Keratinocyte (primary cell): ENCODE data around the gene PRR16.

ENCODE experiments used
- EZH2 ChIP-seq: IDR thresholded peaks from one replicate; pipeline ENCODE4 v1.6.1; 2012; ENCODE audit warnings: inconsistent platforms, mild to moderate bottlenecking, low read length, moderate library complexity
- TF ChIP-seq, protein P1 (sequence below), 3 experiments: IDR thresholded peaks in 1 of 3; conservative IDR thresholded peaks in 1 of 3; optimal IDR thresholded peaks in 1 of 3; 2 replicates in 2 of 3; 3 replicates in 1 of 3; pipeline versions ENCODE3 to v1.5.1; 2011; ENCODE audit warnings: low read length in 3 of 3, mild to moderate bottlenecking in 3 of 3, moderate library complexity in 2 of 3, control low read depth in 1 of 3, inconsistent platforms in 1 of 3; ENCODE audit not compliant: insufficient read depth in 2 of 3; ENCODE audit errors: extremely low read depth in 1 of 3

DNA sequence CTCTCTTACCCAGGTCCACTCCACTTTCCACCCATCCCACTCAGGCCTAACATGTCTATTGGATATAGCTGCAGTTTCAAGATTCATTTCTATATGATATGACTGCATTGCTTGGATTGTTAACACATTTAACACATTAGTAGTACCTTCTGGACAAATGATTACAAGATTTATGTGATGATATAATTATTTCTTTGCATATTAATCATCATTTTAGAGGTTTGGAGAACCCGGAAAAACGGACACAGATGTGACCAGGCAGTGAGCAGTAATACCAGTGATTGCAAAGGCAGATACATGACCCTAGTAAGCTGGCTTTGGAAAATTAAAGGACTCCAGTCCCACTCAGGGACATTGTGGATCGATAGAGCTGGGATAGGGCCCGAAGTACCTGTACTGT lies 103.8 kb downstream of the PRR16 start:
- TF ChIP-seq, protein P1, sequence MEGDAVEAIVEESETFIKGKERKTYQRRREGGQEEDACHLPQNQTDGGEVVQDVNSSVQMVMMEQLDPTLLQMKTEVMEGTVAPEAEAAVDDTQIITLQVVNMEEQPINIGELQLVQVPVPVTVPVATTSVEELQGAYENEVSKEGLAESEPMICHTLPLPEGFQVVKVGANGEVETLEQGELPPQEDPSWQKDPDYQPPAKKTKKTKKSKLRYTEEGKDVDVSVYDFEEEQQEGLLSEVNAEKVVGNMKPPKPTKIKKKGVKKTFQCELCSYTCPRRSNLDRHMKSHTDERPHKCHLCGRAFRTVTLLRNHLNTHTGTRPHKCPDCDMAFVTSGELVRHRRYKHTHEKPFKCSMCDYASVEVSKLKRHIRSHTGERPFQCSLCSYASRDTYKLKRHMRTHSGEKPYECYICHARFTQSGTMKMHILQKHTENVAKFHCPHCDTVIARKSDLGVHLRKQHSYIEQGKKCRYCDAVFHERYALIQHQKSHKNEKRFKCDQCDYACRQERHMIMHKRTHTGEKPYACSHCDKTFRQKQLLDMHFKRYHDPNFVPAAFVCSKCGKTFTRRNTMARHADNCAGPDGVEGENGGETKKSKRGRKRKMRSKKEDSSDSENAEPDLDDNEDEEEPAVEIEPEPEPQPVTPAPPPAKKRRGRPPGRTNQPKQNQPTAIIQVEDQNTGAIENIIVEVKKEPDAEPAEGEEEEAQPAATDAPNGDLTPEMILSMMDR (optimal IDR thresholded peaks at IDR 0.05 in 1 of 3, IDR thresholded peaks at IDR 0.05 in 1 of 3, conservative IDR thresholded peaks at IDR 0.05 in 1 of 3; ENCODE audit: extremely low read depth in 1 of 3, insufficient read depth in 2 of 3, low read length in 3 of 3), result no peak
- TF ChIP-seq EZH2, result no peak
